Liver (tissue), 9 donors: Measurements from ENCODE around the gene NOL6. TPM values are rescaled to one million over a fixed set of nuclear protein-coding genes. Genes with fewer than 3 reads are reported as not detected.

Source experiments
- DNase-seq: peaks from one replicate; pipeline ENCODE4 v3.0.0-alpha.2; 2017; ENCODE audit warnings: low spot score
- H3K27ac ChIP-seq, 2 donors: one replicate each; pipeline ENCODE4 v1.7.0; 2013; ENCODE audit warnings: inconsistent platforms in 2 of 2, low read length in 2 of 2, control low read depth in 1 of 2, low read depth in 1 of 2, mild to moderate bottlenecking in 1 of 2
- H3K27me3 ChIP-seq, 4 donors: one replicate each; pipeline versions ENCODE4 v1.6.1 to v1.7.0; 2013; ENCODE audit warnings: low read length in 3 of 4, inconsistent platforms in 1 of 4, mild to moderate bottlenecking in 1 of 4, moderate library complexity in 1 of 4; ENCODE audit not compliant: control insufficient read depth in 4 of 4, insufficient read depth in 4 of 4
- H3K36me3 ChIP-seq, 4 donors: one replicate each; pipeline versions ENCODE4 v1.6.1 to v1.7.0; 2013; ENCODE audit warnings: low read length in 3 of 4, mild to moderate bottlenecking in 3 of 4, low read depth in 1 of 4, moderate library complexity in 1 of 4; ENCODE audit not compliant: control insufficient read depth in 4 of 4, insufficient read depth in 3 of 4
- H3K4me1 ChIP-seq, 4 donors: one replicate each; pipeline versions ENCODE4 v1.6.1 to v1.7.0; 2013; ENCODE audit warnings: low read length in 3 of 4, mild to moderate bottlenecking in 3 of 4, moderate library complexity in 1 of 4; ENCODE audit not compliant: control insufficient read depth in 4 of 4, insufficient read depth in 4 of 4
- H3K4me3 ChIP-seq, 3 donors: one replicate each; pipeline versions ENCODE4 v1.6.1 to v1.7.0; 2013; ENCODE audit warnings: low read length in 3 of 3, control low read depth in 1 of 3, low read depth in 1 of 3, mild to moderate bottlenecking in 1 of 3
- H3K9ac ChIP-seq, 2 donors: one replicate each; pipeline ENCODE4 v1.7.0; 2013; ENCODE audit warnings: low read length in 2 of 2, mild to moderate bottlenecking in 2 of 2, moderate library complexity in 2 of 2, control low read depth in 1 of 2, low read depth in 1 of 2
- H3K9me3 ChIP-seq, 4 donors: one replicate each; pipeline versions ENCODE4 v1.6.1 to v1.7.0; 2013; ENCODE audit warnings: low read length in 3 of 4; ENCODE audit not compliant: control insufficient read depth in 4 of 4
- EGR1 ChIP-seq, 2 donors: IDR thresholded peaks; 2 replicates each; pipeline ENCODE4 v1.6.1; 2016 to 2018; ENCODE audit warnings: antibody characterized with exemption in 2 of 2, low read depth in 2 of 2
- FOXA1 ChIP-seq: IDR thresholded peaks from 2 replicates; pipeline ENCODE4 v1.6.1; 2016; ENCODE audit warnings: antibody characterized with exemption
- FOXA2 ChIP-seq: IDR thresholded peaks from 2 replicates; pipeline ENCODE4 v1.6.1; 2016; ENCODE audit warnings: antibody characterized with exemption
- GABPA ChIP-seq, 2 donors: IDR thresholded peaks in 1 of 2; conservative IDR thresholded peaks in 1 of 2; 2 replicates each; pipeline ENCODE4 v1.6.1; 2016; ENCODE audit warnings: antibody characterized with exemption in 2 of 2, mild to moderate bottlenecking in 1 of 2, moderate library complexity in 1 of 2
- HNF4A ChIP-seq, 2 donors: conservative IDR thresholded peaks; 2 replicates each; pipeline ENCODE4 v1.6.1; 2016; ENCODE audit warnings: antibody characterized with exemption in 2 of 2, mild to moderate bottlenecking in 2 of 2
- HNF4G ChIP-seq: IDR thresholded peaks from 2 replicates; pipeline ENCODE4 v1.6.1; 2016; ENCODE audit warnings: antibody characterized with exemption
- JUND ChIP-seq, 2 donors: IDR thresholded peaks; 2 replicates each; pipeline ENCODE4 v1.6.1; 2016; ENCODE audit warnings: antibody characterized with exemption in 2 of 2
- NR2F2 ChIP-seq: IDR thresholded peaks from 2 replicates; pipeline ENCODE4 v1.6.1; 2016; ENCODE audit warnings: antibody characterized with exemption
- RAD21 ChIP-seq, 2 donors: IDR thresholded peaks; 2 replicates each; pipeline ENCODE4 v1.6.1; 2016; ENCODE audit warnings: antibody characterized with exemption in 2 of 2, mild to moderate bottlenecking in 2 of 2
- RXRA ChIP-seq, 2 donors: IDR thresholded peaks; 2 replicates each; pipeline ENCODE4 v1.6.1; 2017 to 2018; ENCODE audit warnings: antibody characterized with exemption in 2 of 2, mild to moderate bottlenecking in 1 of 2
- SP1 ChIP-seq: IDR thresholded peaks from 2 replicates; pipeline ENCODE4 v1.6.1; 2018; ENCODE audit warnings: antibody characterized with exemption, mild to moderate bottlenecking
- TAF1 ChIP-seq: conservative IDR thresholded peaks from 2 replicates; pipeline ENCODE4 v1.6.1; 2016; ENCODE audit warnings: antibody characterized with exemption, mild to moderate bottlenecking
- YY1 ChIP-seq: IDR thresholded peaks from 2 replicates; pipeline ENCODE4 v1.6.1; 2016; ENCODE audit warnings: antibody characterized with exemption, mild to moderate bottlenecking
- WGBS: extraction: QIAGEN DNeasy Blood & Tissue Kit; methylation state at CpG from one replicate; pipeline ENCODE4 v1.1.7; 2013; 5-methylcytosine and 5-hydroxymethylcytosine counted together
- polyA plus RNA-seq, 2 donors: library from polyadenylated mRNA; stranded (reverse) in 1 of 2; unstranded in 1 of 2; fragments of 200-250 nt in 1 of 2; fragments of >200 nt in 1 of 2; fragmentation: Nextera tagmentation in 1 of 2; extraction: Ambion mirVana in 1 of 2; gene quantifications; one replicate each; pipeline versions ENCODE4 v1.2.1 to v1.2.3, GENCODE V29; 2013 to 2015
- total RNA-seq, 2 donors: library from RNA; depleted of rRNA; stranded (reverse); fragments of >200 nt; gene quantifications; one replicate each; pipeline ENCODE4 v1.2.3, GENCODE V29; 2014
- TF ChIP-seq, protein P1 (sequence below): IDR thresholded peaks from 2 replicates; pipeline ENCODE4 v1.6.1; 2016; ENCODE audit warnings: antibody characterized with exemption, mild to moderate bottlenecking
- TF ChIP-seq, protein P2 (sequence below): fragments of 150-350 bp; IDR thresholded peaks from 2 replicates; pipeline ENCODE4 v1.5.1; 2017; ENCODE audit warnings: improper control_type of control experiment, low read depth, low read length; ENCODE audit not compliant: missing input control
- TF ChIP-seq, protein P3 (sequence below): IDR thresholded peaks from 2 replicates; pipeline ENCODE4 v1.6.1; 2016; ENCODE audit warnings: antibody characterized with exemption
- TF ChIP-seq, protein P4 (sequence below): IDR thresholded peaks from 2 replicates; pipeline ENCODE4 v1.6.1; 2016; ENCODE audit warnings: antibody characterized with exemption
- TF ChIP-seq, protein P5 (sequence below): IDR thresholded peaks from 2 replicates; pipeline ENCODE4 v1.6.1; 2016; ENCODE audit warnings: antibody characterized with exemption
- donor health status: healthy.
- donor health status: healthy.
- donor health status: healthy.
- donor health status: healthy.
- donor health status: healthy.

Gene NOL6
- total and polyA plus RNA-seq, 4 donors = 8.8 to 20.2 (median 13.8) TPM

DNA sequence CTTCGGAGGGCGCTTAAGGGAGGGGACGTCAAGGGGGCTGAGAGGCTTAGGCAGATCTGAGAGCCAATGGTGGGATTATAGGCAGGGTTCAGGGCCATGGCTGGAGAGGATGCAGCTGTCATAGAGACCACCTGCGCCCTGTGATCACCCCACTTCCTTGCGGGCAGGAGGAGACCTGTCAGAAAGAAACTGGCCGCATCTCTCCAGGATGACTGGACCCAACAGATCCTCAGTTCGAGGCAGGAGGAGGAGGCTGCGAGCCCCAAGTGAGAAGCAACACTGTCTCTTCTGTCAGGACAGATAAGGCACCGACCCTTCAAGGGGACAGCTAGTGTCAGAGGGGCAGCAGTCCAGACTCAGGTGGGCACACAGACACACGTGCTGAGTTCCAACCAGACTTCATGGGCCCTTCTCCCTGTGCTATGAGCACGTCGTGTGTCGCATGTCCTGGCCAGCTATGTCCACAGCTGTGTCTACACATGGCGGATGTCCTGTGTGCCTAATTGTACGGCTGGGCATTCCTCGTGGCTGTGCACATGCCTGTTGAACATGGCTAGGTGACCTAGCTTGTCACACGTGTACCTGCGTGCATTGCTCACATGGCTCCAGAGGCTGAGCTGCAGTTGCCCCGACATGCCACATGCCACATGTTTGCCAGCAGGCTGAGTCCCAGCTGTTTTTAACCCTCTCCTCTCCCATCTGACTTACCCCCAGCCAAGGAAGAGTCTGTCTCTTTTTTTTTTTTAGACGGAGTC lies 25.7 kb downstream of the NOL6 start:
- peaks cover 12 to 44% (median 22%) of the 10 kb centered on the region in 4 donors for H3K4me1 ChIP-seq
- 28% methylated on average over 20 of the region's 20 CpGs for WGBS
- no peaks in the 10 kb centered on the region for H3K9me3 ChIP-seq
- H3K27me3 ChIP-seq = no peaks in the 10 kb centered on the region
- peaks cover 0 to 9% (median 4%) of the 10 kb centered on the region in 4 donors for H3K36me3 ChIP-seq
- peak overlapping the region in 1 of 2 donors; percentile 5 for H3K9ac ChIP-seq
- peak overlapping the region; percentile 23 to 61 (median 28) for H3K4me3 ChIP-seq
- TF ChIP-seq YY1 = no peak
- TF ChIP-seq, protein P1, sequence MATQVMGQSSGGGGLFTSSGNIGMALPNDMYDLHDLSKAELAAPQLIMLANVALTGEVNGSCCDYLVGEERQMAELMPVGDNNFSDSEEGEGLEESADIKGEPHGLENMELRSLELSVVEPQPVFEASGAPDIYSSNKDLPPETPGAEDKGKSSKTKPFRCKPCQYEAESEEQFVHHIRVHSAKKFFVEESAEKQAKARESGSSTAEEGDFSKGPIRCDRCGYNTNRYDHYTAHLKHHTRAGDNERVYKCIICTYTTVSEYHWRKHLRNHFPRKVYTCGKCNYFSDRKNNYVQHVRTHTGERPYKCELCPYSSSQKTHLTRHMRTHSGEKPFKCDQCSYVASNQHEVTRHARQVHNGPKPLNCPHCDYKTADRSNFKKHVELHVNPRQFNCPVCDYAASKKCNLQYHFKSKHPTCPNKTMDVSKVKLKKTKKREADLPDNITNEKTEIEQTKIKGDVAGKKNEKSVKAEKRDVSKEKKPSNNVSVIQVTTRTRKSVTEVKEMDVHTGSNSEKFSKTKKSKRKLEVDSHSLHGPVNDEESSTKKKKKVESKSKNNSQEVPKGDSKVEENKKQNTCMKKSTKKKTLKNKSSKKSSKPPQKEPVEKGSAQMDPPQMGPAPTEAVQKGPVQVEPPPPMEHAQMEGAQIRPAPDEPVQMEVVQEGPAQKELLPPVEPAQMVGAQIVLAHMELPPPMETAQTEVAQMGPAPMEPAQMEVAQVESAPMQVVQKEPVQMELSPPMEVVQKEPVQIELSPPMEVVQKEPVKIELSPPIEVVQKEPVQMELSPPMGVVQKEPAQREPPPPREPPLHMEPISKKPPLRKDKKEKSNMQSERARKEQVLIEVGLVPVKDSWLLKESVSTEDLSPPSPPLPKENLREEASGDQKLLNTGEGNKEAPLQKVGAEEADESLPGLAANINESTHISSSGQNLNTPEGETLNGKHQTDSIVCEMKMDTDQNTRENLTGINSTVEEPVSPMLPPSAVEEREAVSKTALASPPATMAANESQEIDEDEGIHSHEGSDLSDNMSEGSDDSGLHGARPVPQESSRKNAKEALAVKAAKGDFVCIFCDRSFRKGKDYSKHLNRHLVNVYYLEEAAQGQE = no peak
- peak; percentile 5 for TF ChIP-seq SP1
- no peak for TF ChIP-seq TAF1
- TF ChIP-seq RAD21 (IDR thresholded peaks at IDR 0.05) = no peak
- TF ChIP-seq RXRA (IDR thresholded peaks at IDR 0.05) = peak in 1 of 2 donors; percentile 8
- TF ChIP-seq HNF4G = no peak
- TF ChIP-seq, protein P2, sequence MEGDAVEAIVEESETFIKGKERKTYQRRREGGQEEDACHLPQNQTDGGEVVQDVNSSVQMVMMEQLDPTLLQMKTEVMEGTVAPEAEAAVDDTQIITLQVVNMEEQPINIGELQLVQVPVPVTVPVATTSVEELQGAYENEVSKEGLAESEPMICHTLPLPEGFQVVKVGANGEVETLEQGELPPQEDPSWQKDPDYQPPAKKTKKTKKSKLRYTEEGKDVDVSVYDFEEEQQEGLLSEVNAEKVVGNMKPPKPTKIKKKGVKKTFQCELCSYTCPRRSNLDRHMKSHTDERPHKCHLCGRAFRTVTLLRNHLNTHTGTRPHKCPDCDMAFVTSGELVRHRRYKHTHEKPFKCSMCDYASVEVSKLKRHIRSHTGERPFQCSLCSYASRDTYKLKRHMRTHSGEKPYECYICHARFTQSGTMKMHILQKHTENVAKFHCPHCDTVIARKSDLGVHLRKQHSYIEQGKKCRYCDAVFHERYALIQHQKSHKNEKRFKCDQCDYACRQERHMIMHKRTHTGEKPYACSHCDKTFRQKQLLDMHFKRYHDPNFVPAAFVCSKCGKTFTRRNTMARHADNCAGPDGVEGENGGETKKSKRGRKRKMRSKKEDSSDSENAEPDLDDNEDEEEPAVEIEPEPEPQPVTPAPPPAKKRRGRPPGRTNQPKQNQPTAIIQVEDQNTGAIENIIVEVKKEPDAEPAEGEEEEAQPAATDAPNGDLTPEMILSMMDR = no peak
- TF ChIP-seq, protein P3, sequence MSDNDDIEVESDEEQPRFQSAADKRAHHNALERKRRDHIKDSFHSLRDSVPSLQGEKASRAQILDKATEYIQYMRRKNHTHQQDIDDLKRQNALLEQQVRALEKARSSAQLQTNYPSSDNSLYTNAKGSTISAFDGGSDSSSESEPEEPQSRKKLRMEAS = peak; percentile 37
- no peak for TF ChIP-seq NR2F2
- TF ChIP-seq JUND (IDR thresholded peaks at IDR 0.05) = no peak
- TF ChIP-seq FOXA2 = no peak
- TF ChIP-seq EGR1 (IDR thresholded peaks at IDR 0.05; ENCODE audit: low read depth in 2 of 2) = no peak
- TF ChIP-seq FOXA1 = no peak
- TF ChIP-seq, protein P4, sequence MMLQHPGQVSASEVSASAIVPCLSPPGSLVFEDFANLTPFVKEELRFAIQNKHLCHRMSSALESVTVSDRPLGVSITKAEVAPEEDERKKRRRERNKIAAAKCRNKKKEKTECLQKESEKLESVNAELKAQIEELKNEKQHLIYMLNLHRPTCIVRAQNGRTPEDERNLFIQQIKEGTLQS = no peak
- TF ChIP-seq HNF4A (conservative IDR thresholded peaks at IDR 0.05) = peak in 1 of 2 donors; percentile 19
- no peak for TF ChIP-seq GABPA (IDR thresholded peaks at IDR 0.05 in 1 of 2, conservative IDR thresholded peaks at IDR 0.05 in 1 of 2)
- TF ChIP-seq, protein P5, sequence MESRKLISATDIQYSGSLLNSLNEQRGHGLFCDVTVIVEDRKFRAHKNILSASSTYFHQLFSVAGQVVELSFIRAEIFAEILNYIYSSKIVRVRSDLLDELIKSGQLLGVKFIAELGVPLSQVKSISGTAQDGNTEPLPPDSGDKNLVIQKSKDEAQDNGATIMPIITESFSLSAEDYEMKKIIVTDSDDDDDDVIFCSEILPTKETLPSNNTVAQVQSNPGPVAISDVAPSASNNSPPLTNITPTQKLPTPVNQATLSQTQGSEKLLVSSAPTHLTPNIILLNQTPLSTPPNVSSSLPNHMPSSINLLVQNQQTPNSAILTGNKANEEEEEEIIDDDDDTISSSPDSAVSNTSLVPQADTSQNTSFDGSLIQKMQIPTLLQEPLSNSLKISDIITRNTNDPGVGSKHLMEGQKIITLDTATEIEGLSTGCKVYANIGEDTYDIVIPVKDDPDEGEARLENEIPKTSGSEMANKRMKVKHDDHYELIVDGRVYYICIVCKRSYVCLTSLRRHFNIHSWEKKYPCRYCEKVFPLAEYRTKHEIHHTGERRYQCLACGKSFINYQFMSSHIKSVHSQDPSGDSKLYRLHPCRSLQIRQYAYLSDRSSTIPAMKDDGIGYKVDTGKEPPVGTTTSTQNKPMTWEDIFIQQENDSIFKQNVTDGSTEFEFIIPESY = no peak
- DNase-seq = no peak
- H3K27ac ChIP-seq = peak overlapping the region; percentile 95 to 96
